HT-29 (cell line): ENCODE results near the gene C1QL4. TPM values are rescaled to one million over a fixed set of nuclear protein-coding genes. Genes with fewer than 3 reads are reported as not detected.
"Not testable (repeated sequence)": the region's sequence is repeated elsewhere in the genome, so short reads cannot be mapped to it uniquely, and the experiment has no call there.

ENCODE experiments used
- DNase-seq: peaks from one replicate; pipeline ENCODE4 v3.0.0-alpha.2; 2015; ENCODE audit warnings: low spot score
- total RNA-seq: library from RNA; depleted of rRNA; stranded (reverse); fragments of >200 nt; shearing (Covaris generic); gene quantifications from 2 replicates; pipeline ENCODE4 v1.2.3, GENCODE V29; 2014

C1QL4 gene
- total RNA-seq, 1 experiment from 2014 or later, result not detected

DNA sequence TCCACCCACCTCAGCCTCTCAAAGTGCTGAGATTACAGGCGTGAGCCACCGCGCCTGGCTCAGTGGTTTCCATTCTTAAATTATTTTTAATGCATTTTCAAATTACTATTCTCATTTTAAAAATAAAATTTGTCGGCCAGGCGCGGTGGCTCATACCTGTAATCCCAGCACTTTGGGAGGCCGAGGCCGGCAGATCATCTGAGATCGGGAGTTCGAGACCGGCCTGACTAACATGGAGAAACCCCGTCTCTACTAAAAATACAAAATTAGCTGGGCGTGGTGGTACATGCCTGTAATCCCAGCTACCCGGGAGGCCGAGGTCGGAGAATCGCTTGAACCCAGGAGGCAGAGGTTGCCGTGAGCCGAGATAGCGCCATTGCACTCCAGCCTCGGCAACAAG, 3.2 kb downstream of the C1QL4 start:
- DNase-seq, result not testable (repeated sequence)

DNA sequence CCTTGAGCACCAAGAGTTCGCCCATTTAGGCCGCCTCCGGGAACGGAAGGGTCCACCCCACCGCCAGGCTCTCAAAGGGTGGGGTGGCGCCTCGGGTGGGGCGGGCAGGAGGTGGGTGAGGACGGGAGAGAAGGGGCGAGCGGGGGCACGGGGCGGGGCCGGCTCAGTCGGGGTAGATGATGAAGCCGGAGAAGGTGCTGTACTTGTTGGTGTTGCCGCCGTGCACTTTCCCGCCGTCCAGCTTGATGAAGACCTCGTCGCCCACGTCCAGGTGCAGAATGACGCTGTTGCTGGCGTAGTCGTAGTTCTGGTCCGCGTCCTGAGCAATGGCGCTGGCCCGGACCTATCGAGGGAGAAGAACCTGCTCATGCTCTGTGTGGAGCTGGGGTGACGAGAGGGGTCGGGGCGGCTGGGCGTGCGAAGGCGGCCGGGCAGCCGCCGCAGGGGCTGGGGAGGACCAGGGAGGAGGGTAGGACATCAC, 4.1 kb downstream of the C1QL4 start:
- DNase-seq, result no peak

DNA sequence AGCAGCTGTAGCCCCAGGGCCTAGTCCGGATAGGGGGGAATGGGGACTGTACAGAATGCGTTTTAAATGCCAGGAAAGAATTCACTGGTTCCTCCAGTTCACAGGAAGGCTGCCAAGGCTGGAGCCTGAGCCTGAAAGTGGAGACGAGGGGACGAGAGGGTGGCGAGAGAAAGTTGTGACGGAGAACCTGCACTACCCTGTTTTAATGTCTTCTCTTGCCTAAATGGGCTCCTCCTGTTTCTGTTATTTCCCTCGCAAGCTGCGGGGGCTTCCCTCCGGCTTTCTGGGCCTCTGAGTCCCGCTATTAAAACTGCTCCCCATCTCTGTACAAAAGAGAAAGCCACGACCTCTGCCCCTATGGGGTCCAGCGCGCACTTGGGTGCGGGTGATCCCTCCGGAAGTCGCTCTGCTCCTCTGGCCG, 4.5 kb downstream of the C1QL4 start:
- DNase-seq, result no peak

DNA sequence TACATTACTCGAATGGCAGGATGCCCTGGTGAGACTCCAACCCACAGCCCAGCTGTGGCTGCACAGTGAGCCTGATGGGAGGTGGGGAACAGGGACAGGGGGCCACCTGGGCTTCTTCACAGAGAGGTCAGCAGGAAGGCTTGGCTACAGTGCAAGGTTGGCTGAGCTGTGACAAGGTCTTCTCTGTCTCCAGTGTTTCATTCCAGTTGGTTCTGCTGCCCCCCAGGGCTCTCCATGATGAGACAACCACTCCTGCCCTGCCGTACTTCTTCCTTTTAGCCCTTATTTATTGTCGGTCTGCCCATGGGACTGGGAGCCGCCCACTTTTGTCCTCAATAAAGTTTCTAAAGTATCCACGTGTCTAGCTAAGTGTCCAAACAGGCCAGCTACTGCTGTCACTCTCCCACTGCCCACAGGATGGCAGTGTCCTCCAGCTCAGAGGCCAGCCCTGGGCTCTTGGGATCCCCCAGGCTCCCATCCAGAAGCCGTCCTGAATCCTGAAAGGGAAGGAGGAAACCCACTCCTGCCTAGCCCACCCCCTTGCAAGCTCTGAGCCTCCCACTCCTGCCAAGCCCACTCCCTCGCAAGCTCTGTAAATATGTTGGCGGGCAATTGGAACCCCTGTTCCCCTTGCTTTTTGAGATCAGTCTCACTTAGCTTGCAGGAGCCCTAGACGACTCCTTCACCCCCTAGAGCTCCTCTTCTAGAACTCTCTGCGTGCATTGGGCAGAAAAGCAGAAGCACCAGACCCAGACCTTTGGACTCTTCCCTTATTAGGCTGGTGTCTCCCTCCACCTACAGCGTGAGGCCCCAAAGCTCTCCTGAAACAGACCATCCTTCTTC, 5.4 kb downstream of the C1QL4 start:
- DNase-seq, result peak; percentile 82

DNA sequence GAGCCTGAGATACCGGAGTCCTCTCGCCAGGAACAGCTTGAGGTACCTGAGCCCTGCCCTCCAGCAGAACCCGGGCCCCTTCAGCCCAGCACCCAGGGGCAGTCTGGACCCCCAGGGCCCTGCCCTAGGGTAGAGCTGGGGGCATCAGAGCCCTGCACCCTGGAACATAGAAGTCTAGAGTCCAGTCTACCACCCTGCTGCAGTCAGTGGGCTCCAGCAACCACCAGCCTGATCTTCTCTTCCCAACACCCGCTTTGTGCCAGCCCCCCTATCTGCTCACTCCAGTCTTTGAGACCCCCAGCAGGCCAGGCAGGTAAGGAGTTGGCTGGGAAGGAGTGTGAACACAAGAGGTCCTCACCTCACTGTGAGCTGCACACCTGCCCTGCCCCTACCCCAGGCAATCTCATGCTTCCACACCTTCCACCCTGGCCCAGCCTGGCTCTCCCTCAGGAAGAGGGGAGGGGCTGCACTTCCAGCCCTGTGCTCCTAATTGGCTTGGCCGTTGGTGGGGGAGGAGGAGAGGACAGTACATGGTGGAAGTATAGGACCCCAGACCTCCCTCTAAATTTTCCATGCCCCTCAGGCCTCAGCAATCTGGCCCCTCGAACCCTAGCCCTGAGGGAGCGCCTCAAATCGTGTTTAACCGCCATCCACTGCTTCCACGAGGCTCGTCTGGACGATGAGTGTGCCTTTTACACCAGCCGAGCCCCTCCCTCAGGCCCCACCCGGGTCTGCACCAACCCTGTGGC, 6.2 kb downstream of the C1QL4 start:
- no peak for DNase-seq

DNA sequence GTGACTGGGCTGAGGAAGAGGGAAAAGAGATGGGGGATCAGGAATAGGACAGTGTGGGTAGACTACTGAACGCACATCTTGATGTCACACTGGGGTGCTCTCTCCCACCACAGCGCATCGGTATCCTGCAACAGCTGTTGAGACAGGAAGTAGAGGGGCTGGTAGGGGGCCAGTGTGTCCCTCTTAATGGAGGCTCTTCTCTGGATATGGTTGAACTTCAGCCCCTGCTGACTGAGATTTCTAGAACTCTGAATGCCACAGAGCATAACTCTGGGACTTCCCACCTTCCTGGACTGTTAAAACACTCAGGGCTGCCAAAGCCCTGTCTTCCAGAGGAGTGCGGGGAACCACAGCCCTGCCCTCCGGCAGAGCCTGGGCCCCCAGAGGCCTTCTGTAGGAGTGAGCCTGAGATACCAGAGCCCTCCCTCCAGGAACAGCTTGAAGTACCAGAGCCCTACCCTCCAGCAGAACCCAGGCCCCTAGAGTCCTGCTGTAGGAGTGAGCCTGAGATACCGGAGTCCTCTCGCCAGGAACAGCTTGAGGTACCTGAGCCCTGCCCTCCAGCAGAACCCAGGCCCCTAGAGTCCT, 6.9 kb downstream of the C1QL4 start:
- DNase-seq, result no peak

DNA sequence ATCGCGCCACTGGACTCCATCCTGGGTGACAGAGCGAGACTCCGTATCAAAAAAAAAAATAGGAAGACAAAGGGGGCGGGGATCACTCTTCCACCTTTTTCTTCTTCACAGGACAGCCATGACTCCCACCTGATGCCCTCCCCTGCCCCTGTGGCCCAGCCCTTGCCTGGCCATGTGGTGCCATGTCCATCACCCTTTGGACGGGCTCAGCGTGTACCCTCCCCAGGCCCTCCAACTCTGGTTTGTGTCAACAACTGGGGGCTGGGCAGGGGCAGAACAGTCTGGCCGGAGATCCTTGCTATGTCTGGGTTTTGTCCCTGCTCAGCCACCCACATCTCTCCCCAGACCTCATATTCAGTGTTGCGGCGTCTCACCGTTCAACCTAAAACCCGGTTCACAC, 8.2 kb downstream of the C1QL4 start:
- no peak for DNase-seq

DNA sequence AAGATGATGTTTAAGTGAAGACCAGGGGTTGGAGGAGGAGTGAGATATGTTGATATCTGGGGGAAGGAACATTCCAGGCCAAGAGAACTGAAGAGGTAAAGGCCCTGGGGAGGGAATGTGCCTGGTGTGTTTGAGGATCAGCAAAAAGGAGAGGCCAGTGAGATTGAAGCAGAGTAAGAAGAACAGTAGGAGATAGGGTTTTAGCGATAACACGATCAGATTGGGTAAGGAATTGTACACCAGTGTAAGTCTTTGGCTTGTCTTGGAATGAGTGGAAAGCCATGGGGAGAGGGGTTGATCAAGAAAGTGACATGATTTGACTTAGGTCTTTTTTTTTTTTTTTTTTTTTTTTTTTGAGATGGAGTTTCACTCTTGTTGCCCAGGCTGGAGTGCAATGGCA, 9.1 kb downstream of the C1QL4 start:
- DNase-seq, result no peak

DNA sequence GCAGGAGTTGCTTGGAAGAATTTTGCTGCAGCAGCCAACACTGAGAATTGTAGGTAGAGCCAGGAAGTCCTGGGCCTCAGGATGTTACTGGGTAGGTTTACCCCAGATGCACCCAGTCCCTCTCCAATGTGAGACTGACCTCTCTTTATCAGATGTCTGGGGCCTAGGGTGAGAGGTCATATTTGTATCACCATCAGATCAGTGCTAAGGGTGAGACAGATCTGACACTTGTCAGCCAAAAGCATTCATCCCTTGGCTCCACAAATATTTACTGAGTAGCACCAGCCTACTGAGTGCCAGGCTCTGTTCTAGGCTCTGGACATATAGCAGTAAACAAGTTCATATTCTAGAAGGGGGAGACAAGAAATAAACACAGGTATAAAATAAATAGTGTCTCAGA, 9.6 kb downstream of the C1QL4 start:
- no peak for DNase-seq

DNA sequence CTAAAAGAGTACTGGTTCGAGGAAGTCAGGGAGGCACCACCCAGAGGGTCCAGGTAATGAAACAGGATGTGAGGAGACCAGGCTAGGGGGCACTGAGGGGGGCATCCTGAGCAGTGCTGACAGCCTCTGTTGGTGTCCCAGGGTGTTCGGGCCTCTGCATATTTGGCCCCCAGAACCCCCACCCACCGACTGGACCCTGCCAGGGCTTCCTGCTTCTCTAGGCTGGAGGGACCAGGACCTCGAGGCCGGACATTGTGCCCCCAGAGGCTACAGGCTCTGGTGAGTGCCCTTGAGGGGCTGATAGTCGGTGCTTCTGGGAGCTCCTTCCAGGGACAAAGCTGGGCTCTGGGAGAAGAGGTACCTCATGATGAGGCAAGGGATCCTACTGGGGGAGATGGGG, 11.4 kb downstream of the C1QL4 start:
- no peak for DNase-seq

DNA sequence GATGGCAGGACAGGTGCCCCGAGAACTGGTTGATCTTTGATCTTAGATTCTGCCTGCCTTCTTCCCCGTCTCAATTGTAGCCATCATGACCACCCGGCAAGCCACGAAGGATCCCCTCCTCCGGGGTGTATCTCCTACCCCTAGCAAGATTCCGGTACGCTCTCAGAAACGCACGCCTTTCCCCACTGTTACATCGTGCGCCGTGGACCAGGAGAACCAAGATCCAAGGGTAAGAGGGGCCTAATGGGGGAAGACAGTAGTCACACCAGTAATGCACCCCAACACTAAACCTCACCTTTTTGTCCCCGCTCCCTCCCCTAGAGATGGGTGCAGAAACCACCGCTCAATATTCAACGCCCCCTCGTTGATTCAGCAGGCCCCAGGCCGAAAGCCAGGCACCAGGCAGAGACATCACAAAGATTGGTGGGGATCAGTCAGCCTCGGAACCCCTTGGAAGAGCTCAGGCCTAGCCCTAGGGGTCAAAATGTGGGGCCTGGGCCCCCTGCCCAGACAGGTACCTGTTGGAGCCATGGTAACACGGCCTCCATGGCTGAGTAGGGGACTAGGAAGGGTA, 13.4 kb downstream of the C1QL4 start:
- no peak for DNase-seq

DNA sequence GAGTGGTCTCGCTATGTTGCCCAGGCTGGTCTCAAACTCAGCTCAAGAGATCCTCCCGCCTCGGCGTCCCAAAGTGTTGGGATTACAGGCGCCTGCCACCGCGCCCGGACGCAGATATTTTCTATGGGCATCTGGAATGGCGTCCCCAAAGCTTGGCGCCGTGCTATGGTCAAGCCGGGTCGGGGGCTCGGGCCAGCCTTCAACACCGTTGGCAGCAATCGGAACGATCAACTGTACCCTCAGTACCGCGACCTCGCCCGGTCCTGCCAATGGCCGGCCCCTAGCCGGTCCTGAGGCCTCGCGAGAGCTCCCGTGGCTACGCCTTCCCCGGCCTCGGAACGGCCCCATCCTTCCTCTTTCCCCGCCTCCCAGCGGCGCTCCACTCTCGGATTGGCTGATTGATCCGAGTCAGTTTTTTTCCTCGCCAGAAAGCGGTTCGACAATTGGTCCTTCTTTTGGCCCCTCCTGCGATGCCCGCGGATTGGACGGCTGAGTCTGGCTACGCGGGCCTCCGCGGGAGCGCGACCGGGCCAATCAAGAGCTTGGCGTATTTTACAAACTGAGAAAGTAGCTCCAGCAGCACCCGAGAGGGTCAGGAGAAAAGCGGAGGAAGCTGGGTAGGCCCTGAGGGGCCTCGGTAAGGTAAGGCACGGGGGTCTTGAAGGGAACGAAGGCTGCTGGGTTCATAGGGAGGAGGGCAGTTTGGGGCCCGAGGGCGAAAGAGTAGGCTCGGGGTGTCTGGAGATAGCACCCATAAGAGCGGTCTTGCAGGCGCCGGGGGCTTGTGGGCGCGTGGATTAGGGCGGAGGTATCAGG, 14.1 kb downstream of the C1QL4 start, which contains the start of gene TROAP:
TROAP (plus strand) TSS at position 548 of the 816 bp plus-strand sequence. CDS start 354 bp downstream, outside the sequence.
- peak; percentile 99 for DNase-seq

DNA sequence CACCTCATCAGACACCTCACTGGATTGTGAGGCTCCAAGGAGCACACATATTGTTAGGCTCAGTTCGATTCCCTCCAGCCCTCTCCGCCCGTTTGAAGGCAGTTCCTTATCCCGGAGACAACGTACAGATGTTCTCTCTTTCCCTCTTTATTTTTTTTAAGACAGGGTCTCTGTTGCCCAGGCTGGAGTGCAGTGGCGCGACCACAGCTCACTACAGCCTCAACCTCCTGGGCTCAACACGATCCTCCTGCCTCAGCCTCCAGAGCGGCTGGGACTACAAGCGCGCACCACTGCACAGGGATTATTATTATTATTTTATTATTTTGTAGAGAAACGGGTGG, 14.7 kb downstream of the C1QL4 start:
- DNase-seq, result no peak

DNA sequence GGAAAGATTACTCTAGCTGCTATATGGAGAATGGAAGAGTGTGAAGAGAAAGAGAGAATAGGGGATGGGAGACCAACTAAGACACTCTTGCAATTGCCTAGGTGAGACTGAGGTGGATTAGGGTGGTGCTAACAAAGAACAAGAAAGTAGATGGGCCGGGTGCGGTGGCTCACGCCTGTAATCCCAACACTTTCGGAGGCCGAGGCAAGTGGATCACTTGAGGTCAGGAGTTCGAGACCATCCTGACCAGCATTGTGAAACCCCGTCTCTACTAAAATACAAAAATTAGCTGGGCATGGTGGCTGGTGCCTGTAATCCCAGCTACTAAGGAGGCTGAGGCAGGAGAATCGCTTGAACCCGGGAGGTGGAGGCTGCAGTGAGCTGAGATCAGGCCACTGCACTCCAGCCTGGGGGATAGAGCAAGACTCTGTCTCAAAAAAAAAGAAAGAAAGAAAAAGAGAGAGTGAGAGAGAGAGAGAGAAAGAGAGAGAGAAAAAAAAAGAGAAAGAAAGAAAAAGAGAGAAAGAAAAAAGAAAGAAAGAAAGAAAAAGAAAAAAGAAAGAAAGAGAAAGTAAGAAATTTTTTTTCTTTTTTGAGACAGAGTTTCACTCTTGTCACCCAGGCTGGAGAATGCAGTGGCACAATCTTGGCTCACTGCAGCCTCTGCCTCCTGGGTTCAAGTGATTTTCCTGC, 16.4 kb downstream of the C1QL4 start:
- not testable (repeated sequence) for DNase-seq

DNA sequence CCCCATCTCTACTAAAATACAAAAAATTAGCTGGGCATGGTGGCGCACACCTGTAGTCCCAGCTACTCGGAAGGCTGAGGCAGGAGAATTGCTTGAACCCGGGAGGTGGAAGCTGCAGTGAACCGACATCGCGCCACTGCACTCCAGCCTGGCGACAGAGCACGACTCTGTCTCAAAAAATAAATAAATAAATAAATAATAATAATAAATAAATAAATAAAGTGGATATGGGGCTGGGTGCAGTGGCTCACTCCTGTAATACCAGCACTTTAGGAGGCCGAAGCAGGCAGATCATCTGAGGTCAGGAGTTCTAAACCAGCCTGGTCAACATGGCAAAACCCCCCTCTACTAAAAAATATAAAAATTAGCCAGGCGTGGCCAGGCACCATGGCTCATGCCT, 19.9 kb downstream of the C1QL4 start:
- not testable (repeated sequence) for DNase-seq

DNA sequence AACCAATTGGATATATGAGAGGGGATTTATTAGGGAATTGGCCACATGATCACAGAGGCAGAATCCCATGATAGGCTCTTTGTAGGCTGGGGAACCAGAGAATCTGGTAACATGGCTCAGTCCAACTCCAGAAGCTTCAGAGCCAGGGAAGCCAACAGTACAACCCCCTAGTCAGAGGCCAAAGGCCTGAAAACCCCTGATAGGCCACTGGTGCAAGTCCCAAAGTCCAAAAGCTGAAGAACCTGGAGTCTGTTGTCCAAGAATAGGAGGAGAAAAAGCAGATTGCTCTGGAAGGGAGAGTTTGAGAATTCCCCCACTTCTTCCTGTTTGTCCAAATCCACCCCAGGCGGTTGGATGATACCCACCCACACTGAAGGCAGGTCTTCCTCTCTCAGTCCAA, 22.2 kb downstream of the C1QL4 start:
- DNase-seq, result no peak

DNA sequence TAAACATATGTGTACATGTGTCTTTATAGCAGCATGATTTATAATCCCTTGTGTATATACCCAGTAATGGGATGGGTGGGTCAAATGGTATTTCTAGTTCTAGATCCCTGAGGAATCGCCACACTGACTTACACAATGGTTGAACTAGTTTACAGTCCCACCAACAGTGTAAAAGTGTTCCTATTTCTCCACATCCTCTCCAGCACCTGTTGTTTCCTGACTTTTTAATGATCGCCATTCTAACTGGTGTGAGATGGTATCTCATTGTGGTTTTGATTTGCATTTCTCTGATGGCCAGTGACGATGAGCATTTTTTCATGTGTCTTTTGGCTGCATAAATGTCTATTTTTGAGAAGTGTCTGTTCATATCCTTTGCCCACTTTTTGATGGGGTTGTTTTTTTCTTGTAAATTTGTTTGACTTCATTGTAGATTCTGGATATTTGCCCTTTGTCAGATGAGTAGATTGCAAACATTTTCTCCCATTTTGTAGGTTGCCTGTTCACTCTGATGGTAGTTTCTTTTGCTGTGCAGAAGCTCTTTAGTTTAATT, 26.5 kb downstream of the C1QL4 start:
- not testable (repeated sequence) for DNase-seq

DNA sequence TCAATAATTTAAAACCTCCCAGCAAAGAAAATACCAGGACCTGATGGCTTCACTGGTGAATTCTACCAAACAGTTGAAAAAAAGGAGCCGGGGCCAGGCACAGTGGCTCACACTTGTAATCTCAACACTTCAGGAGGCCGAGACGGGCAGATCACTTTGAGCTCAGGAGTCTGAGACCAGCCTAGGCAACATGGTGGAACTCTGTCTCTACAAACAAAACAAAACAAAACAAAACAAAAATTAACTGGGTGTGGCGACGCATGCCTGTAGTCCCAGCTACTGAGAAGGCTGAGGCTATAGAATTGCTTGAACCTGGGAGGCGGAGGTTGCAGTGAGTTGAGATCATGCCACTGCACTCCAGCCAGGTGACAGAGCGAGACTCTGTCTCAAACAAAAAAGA, 27.6 kb downstream of the C1QL4 start:
- no peak for DNase-seq

DNA sequence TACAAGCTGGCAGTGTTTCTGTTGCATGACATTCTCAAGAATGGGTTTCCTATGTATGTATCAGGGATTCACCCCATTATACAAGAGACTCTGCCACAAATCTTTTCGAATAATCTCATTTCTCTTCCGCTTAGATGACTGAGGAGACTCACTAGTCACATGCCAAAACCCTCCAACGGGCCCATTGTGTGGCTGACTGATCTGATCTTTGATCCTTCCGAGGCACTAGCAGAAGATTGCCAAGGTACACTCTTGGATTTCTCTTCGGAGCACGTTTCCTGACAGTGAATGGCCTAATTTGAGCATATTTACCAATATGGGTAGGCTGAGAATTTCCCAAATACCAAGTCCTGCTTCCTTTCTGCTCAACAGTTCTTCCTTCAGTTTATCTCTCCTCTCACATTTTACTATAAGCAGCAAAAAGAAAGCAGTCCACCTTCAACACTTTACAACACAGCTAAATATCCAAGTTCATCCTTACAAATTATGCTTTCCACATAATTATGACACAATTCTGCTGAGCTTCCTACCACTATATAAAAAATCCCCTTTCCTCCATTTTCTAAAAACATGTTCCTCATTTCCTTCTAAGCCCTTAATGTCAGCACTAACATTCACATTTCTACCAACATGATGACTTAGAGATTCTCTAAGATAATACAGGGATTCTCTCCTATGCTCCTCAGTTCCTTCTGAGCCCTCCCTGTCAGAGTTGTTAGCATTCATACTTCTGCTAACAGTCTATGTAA, 31.1 kb downstream of the C1QL4 start:
- no peak for DNase-seq

DNA sequence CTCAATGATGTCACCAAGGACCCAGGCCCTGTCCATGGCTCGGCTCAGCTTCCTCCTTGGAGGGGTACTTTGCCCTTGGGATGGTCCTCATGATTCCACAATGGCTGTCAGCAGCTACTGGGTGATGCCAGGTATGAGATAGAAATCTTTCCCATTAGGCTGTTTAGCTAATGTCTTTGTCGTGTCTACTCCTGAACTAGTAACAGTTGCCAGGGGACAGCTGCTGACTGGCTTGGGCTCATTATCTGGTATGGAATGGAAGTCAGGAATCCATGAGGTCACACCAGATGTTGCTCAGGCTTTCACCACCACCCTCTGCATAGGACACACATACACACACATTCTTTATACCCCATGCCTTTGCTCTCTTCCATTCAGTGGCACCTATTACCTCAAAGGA, 32.8 kb downstream of the C1QL4 start:
- no peak for DNase-seq
